SK-N-SH (cell line): ENCODE data around the gene SH3PXD2A. TPM values are rescaled to one million over a fixed set of nuclear protein-coding genes. Genes with fewer than 3 reads are reported as not detected.

Experiments used
- CTCF ChIA-PET: fragments of 300-600, 350-600 bp; formaldehyde crosslinking; extraction: SDS; loops from one replicate; lab custom pipeline; 2021; lab: Yijun Ruan, JAX
- POLR2A ChIA-PET: fragments of 350-600 bp; sonication (Branson Sonifier 250); formaldehyde crosslinking; extraction: SDS; loops from one replicate; lab custom pipeline; 2020; ENCODE audit warnings: antibody characterized with exemption, inconsistent platforms; lab: Yijun Ruan, JAX
- DNase-seq: peaks from one replicate; pipeline ENCODE4 v3.0.0; 2012
- H2AFZ ChIP-seq: fragments of 200-600 bp; sonication (generic); 2 replicates; pipeline ENCODE4 v1.8.1; 2016; ENCODE audit warnings: antibody characterized with exemption, mild to moderate bottlenecking, low read depth
- H3F3A ChIP-seq: fragments of 200-600 bp; sonication (generic); replicated peaks from 2 replicates; pipeline ENCODE3; 2016; ENCODE audit warnings: antibody characterized with exemption, mild to moderate bottlenecking; ENCODE audit not compliant: insufficient read depth
- H3K27ac ChIP-seq, 2 experiments: fragments of 200-500 bp in 1 of 2; fragments of 200-600 bp in 1 of 2; sonication (Bioruptor generic) in 1 of 2; sonication (generic), shearing (Covaris generic) in 1 of 2; 2 replicates each; pipeline versions ENCODE4 v1.5.1 to v1.6.1; 2014 to 2016; ENCODE audit warnings: low read depth in 2 of 2, inconsistent platforms in 1 of 2, low read length in 1 of 2, mild to moderate bottlenecking in 1 of 2, mixed read lengths in 1 of 2
- H3K27me3 ChIP-seq: fragments of 200-600 bp; sonication (generic), shearing (Covaris generic); 2 replicates; pipeline ENCODE4 v1.6.1; 2016; ENCODE audit warnings: mixed run types; ENCODE audit not compliant: insufficient read depth
- H3K36me3 ChIP-seq, 2 experiments: fragments of 200-500 bp in 1 of 2; fragments of 200-600 bp in 1 of 2; sonication (Bioruptor generic) in 1 of 2; sonication (generic) in 1 of 2; replicated peaks in 1 of 2; 2 replicates each; pipeline versions ENCODE3 to v1.5.1; 2014 to 2016; ENCODE audit warnings: low read length in 1 of 2, mild to moderate bottlenecking in 1 of 2; ENCODE audit not compliant: insufficient read depth in 2 of 2, control insufficient read depth in 1 of 2
- H3K4me1 ChIP-seq, 2 experiments: fragments of 200-500 bp in 1 of 2; fragments of 200-600 bp in 1 of 2; sonication (Bioruptor generic) in 1 of 2; sonication (generic), shearing (Covaris generic) in 1 of 2; 2 replicates each; pipeline versions ENCODE4 v1.5.1 to v1.6.1; 2014 to 2016; ENCODE audit warnings: low read depth in 1 of 2, low read length in 1 of 2, mixed run types in 1 of 2; ENCODE audit not compliant: insufficient read depth in 2 of 2, control insufficient read depth in 1 of 2
- H3K4me2 ChIP-seq: fragments of 200-600 bp; sonication (generic), shearing (Covaris generic); 2 replicates; pipeline ENCODE4 v1.6.1; 2017; ENCODE audit warnings: mixed run types
- H3K4me3 ChIP-seq, 2 experiments: fragments of 200-500 bp in 1 of 2; fragments of 200-600 bp in 1 of 2; sonication (Bioruptor generic) in 1 of 2; sonication (generic), shearing (Covaris generic) in 1 of 2; 2 replicates each; pipeline versions ENCODE4 v1.5.1 to v1.8.1; 2014 to 2016; ENCODE audit warnings: low read depth in 2 of 2, inconsistent platforms in 1 of 2, low read length in 1 of 2, mild to moderate bottlenecking in 1 of 2, mixed read lengths in 1 of 2, moderate library complexity in 1 of 2
- H3K79me2 ChIP-seq: fragments of 200-600 bp; sonication (generic); 2 replicates; pipeline ENCODE4 v1.8.1; 2017; ENCODE audit warnings: mild to moderate bottlenecking; ENCODE audit not compliant: insufficient read depth
- H3K9ac ChIP-seq: fragments of 200-600 bp; sonication (generic); 2 replicates; pipeline ENCODE4 v1.6.1; 2017; ENCODE audit warnings: mixed run types
- H3K9me2 ChIP-seq: fragments of 200-600 bp; sonication (generic); 2 replicates; pipeline ENCODE4 v1.6.1; 2017; ENCODE audit warnings: mixed run types
- H3K9me3 ChIP-seq: fragments of 200-600 bp; sonication (generic); 2 replicates; pipeline ENCODE4 v1.6.1; 2017; ENCODE audit warnings: mixed run types, mild to moderate bottlenecking, moderate library complexity
- H4K20me1 ChIP-seq: fragments of 200-600 bp; sonication (generic); 2 replicates; pipeline ENCODE4 v1.6.1; 2017; ENCODE audit warnings: mild to moderate bottlenecking, mixed run types; ENCODE audit not compliant: insufficient read depth
- CHD2 ChIP-seq: fragments of 150-350 bp; IDR thresholded peaks from 2 replicates; pipeline ENCODE4 v1.6.1; 2018; ENCODE audit warnings: low read length; ENCODE audit not compliant: partially characterized antibody
- EZH2phosphoT487 ChIP-seq: fragments of 200-600 bp; sonication (generic); IDR thresholded peaks from 2 replicates; pipeline ENCODE4 v1.6.1; 2017; ENCODE audit warnings: low read depth, mixed run types, mild to moderate bottlenecking, antibody characterized with exemption, moderate library complexity, borderline replicate concordance
- FOSL2 ChIP-seq: IDR thresholded peaks from 2 replicates; pipeline ENCODE4 v1.4.0; 2012; ENCODE audit warnings: low read depth, mild to moderate bottlenecking, moderate library complexity, borderline replicate concordance
- FOXJ3 ChIP-seq: sonication (generic); formaldehyde crosslinking; IDR thresholded peaks from 2 replicates; pipeline ENCODE4 v1.5.1; 2020; ENCODE audit warnings: mild to moderate bottlenecking, missing genetic modification reagents
- NFIC ChIP-seq: IDR thresholded peaks from 2 replicates; pipeline ENCODE4 v1.4.0; 2012; ENCODE audit warnings: borderline replicate concordance
- RXRA ChIP-seq: IDR thresholded peaks from 2 replicates; pipeline ENCODE4 v1.4.0; 2012; ENCODE audit warnings: low read depth, mild to moderate bottlenecking, borderline replicate concordance
- SIN3A ChIP-seq: IDR thresholded peaks from 2 replicates; pipeline ENCODE4 v1.6.1; 2012; ENCODE audit warnings: low read depth, mild to moderate bottlenecking, low read length, moderate library complexity, borderline replicate concordance
- SMC3 ChIP-seq: IDR thresholded peaks from 2 replicates; pipeline ENCODE4 v1.6.1; 2012; ENCODE audit warnings: low read depth, low read length, improper control_type of control experiment
- TAF1 ChIP-seq: IDR thresholded peaks from 2 replicates; pipeline ENCODE4 v1.6.1; 2012; ENCODE audit warnings: low read depth, mild to moderate bottlenecking, low read length, moderate library complexity, borderline replicate concordance
- TCF12 ChIP-seq: IDR thresholded peaks from 2 replicates; pipeline ENCODE4 v1.4.0; 2012
- WGBS: methylation state at CpG from one replicate; pipeline ENCODE4 v1.1.6; 2017; ENCODE audit warnings: low lambda C conversion rate; 5-methylcytosine and 5-hydroxymethylcytosine counted together
- polyA plus RNA-seq, 3 experiments: library from polyadenylated mRNA; depleted of rRNA; stranded (reverse); fragments of >200 nt; gene quantifications; 2 replicates each; pipeline ENCODE4 v1.2.3, GENCODE V29; 2012
- TF ChIP-seq, protein P1 (sequence below): IDR thresholded peaks from 2 replicates; pipeline ENCODE4 v1.6.1; 2012; ENCODE audit warnings: mild to moderate bottlenecking, low read depth, low read length, moderate library complexity
- TF ChIP-seq, protein P2 (sequence below): fragments of 150-350 bp; IDR thresholded peaks from 2 replicates; pipeline ENCODE4 v1.6.1; 2017; ENCODE audit warnings: antibody characterized with exemption, low read length, low read depth, borderline replicate concordance
- TF ChIP-seq, protein P3 (sequence below): IDR thresholded peaks from 2 replicates; pipeline ENCODE4; 2012

Gene SH3PXD2A
- polyA plus RNA-seq, 1 of the 3 experiments (the other 2 are of a cell fraction), result 2.5 TPM

DNA sequence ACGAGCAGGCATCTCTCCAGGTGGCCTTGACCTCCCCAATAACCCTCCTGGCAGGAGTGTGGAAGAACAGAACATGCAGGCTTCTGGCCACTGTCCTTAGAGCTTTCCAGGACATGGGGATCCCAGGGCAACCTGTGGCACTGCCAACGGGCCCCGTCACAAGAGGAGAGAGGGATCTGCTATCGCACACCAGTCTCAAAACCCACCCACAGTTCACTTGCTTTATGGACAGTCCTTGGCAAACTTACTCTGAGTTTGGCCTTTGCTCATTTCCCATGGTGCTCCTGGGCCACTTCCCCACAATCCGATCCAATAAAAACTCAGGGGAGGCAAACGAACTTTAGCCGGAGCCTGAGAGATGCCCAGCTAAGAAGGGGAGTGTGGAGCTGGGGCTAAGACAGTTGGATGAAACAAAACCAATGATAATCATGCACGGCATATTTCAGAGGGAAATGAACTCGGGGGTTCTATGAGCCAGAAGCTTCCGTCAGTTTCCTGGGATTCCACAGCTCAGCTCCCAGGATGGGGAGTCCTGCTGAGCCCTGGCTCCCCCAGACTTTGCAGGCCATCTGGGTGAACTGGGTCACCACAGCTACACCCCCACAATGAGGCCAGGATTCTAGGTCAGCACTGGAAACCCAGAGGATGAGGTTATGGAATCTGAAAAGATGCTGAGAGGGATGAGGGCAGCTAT is 203.4 kb downstream of the SH3PXD2A start:
- Histone ChIP-seq H3K36me3 (no peaks in the 10 kb centered on the region), H3K9me3 (no peaks in the 10 kb centered on the region), H3K4me3 (no peak overlapping the region), H3K79me2 (no peaks in the 10 kb centered on the region), H2AFZ (no peak overlapping the region), H3F3A (no peaks in the 10 kb centered on the region), H4K20me1 (no peaks in the 10 kb centered on the region), H3K27ac (no peak overlapping the region), H3K27me3 (no peaks in the 10 kb centered on the region), H3K4me1 (peaks cover 0 to 36% of the 10 kb centered on the region in 2 experiments; a peak in 1 of 4 replicates), H3K9ac (no peak overlapping the region), H3K9me2 (no peaks in the 10 kb centered on the region), H3K4me2 (no peak overlapping the region)
- DNase-seq, result no peak
- POLR2A ChIA-PET, result no interaction called here
- CTCF ChIA-PET, result interaction anchor here (0.9 to 1.1 kb wide), 2 partner anchors 15 to 34 kb away, joined by 4 read pairs; no protein-coding TSS in a partner anchor
- TF ChIP-seq CHD2 (no peak), FOXJ3 (no peak), NFIC (no peak)
- WGBS, result 95% methylated on average over 9 of the region's 10 CpGs

DNA sequence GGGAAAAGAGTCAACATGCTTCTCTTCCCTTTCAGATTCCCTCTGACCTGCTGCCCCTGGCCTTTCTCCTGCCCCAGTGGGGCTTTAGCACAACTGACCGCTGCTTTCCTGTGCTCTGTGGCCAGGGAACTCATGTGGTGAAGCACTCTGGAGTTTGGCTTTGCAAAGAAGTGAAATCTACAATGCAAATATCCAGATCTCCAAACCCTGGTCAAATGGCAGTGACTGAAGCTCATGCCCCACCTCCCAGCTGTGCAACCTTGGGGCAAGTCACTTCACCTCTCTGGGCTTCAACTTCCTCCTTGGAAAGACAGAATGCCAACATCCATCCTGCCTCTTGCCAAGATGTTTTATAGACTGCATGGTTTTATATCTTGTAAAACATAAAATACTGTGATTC is 204.0 kb downstream of the SH3PXD2A start:
- H3K4me2 ChIP-seq, result no peak overlapping the region
- H2AFZ ChIP-seq, result no peak overlapping the region
- no peaks in the 10 kb centered on the region for H4K20me1 ChIP-seq
- H3K79me2 ChIP-seq, result no peaks in the 10 kb centered on the region
- ChIA-PET CTCF (interaction anchor here (1.1 kb wide), 1 partner anchor 35 kb away, joined by 4 read pairs; no protein-coding TSS in a partner anchor), POLR2A (no interaction called here)
- no peaks in the 10 kb centered on the region for H3K9me2 ChIP-seq
- TF ChIP-seq TCF12, result no peak
- no peak for TF ChIP-seq FOSL2
- no peak for TF ChIP-seq SIN3A
- TF ChIP-seq EZH2phosphoT487, result no peak
- TF ChIP-seq, protein P1, sequence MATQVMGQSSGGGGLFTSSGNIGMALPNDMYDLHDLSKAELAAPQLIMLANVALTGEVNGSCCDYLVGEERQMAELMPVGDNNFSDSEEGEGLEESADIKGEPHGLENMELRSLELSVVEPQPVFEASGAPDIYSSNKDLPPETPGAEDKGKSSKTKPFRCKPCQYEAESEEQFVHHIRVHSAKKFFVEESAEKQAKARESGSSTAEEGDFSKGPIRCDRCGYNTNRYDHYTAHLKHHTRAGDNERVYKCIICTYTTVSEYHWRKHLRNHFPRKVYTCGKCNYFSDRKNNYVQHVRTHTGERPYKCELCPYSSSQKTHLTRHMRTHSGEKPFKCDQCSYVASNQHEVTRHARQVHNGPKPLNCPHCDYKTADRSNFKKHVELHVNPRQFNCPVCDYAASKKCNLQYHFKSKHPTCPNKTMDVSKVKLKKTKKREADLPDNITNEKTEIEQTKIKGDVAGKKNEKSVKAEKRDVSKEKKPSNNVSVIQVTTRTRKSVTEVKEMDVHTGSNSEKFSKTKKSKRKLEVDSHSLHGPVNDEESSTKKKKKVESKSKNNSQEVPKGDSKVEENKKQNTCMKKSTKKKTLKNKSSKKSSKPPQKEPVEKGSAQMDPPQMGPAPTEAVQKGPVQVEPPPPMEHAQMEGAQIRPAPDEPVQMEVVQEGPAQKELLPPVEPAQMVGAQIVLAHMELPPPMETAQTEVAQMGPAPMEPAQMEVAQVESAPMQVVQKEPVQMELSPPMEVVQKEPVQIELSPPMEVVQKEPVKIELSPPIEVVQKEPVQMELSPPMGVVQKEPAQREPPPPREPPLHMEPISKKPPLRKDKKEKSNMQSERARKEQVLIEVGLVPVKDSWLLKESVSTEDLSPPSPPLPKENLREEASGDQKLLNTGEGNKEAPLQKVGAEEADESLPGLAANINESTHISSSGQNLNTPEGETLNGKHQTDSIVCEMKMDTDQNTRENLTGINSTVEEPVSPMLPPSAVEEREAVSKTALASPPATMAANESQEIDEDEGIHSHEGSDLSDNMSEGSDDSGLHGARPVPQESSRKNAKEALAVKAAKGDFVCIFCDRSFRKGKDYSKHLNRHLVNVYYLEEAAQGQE, result no peak
- TF ChIP-seq, protein P2, sequence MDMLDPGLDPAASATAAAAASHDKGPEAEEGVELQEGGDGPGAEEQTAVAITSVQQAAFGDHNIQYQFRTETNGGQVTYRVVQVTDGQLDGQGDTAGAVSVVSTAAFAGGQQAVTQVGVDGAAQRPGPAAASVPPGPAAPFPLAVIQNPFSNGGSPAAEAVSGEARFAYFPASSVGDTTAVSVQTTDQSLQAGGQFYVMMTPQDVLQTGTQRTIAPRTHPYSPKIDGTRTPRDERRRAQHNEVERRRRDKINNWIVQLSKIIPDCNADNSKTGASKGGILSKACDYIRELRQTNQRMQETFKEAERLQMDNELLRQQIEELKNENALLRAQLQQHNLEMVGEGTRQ, result no peak
- no peak for TF ChIP-seq SMC3
- TF ChIP-seq RXRA, result no peak
- TF ChIP-seq, protein P3, sequence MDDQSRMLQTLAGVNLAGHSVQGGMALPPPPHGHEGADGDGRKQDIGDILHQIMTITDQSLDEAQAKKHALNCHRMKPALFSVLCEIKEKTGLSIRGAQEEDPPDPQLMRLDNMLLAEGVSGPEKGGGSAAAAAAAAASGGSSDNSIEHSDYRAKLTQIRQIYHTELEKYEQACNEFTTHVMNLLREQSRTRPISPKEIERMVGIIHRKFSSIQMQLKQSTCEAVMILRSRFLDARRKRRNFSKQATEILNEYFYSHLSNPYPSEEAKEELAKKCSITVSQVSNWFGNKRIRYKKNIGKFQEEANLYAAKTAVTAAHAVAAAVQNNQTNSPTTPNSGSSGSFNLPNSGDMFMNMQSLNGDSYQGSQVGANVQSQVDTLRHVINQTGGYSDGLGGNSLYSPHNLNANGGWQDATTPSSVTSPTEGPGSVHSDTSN, result no peak
- no peak for TF ChIP-seq TAF1
- H3K36me3 ChIP-seq, result no peaks in the 10 kb centered on the region
- H3K27ac ChIP-seq, result no peak overlapping the region
- H3K9ac ChIP-seq, result no peak overlapping the region
- H3K4me3 ChIP-seq, result no peak overlapping the region
- peaks cover 0 to 36% of the 10 kb centered on the region in 2 experiments; a peak in 1 of 4 replicates for H3K4me1 ChIP-seq
- no peaks in the 10 kb centered on the region for H3F3A ChIP-seq
- 88% methylated on average over 1 of the region's 1 CpG for WGBS
- no peaks in the 10 kb centered on the region for H3K27me3 ChIP-seq
- DNase-seq, result no peak
- H3K9me3 ChIP-seq, result no peaks in the 10 kb centered on the region
